ENCODE measurements around the gene TEX30.

The TEX30 gene

GRCh38 chr13:102779436-102780159, 6.0 kb upstream of the TEX30 start:
- no peak for DNase-seq (ENCODE audit: low read depth)

DNA sequence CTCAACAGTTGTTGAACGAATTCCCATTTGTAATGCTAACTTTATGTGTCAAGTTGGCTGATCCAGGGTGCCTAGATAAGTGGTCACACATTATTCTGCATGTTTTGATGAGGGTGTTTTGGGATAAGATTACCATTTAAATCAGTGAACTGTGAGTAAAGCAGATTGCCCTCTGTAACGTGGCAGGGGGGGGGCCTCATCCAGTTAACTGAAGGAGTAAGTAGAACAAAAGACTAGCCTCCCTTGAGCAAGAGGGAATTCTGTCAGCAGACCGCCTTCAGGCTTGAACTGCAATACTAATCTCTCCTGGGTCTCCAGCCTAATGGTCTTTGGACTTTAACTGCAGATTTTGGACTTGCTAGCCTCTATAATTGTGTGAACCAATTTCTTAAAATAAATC, 4.2 kb upstream of the TEX30 start:
- no peak for DNase-seq (ENCODE audit: low read depth)

- DNase-seq (ENCODE audit: low read depth): no peak
Measured at GRCh38 chr13:102776271-102776670, 2.7 kb upstream of the TEX30 start.

DNA sequence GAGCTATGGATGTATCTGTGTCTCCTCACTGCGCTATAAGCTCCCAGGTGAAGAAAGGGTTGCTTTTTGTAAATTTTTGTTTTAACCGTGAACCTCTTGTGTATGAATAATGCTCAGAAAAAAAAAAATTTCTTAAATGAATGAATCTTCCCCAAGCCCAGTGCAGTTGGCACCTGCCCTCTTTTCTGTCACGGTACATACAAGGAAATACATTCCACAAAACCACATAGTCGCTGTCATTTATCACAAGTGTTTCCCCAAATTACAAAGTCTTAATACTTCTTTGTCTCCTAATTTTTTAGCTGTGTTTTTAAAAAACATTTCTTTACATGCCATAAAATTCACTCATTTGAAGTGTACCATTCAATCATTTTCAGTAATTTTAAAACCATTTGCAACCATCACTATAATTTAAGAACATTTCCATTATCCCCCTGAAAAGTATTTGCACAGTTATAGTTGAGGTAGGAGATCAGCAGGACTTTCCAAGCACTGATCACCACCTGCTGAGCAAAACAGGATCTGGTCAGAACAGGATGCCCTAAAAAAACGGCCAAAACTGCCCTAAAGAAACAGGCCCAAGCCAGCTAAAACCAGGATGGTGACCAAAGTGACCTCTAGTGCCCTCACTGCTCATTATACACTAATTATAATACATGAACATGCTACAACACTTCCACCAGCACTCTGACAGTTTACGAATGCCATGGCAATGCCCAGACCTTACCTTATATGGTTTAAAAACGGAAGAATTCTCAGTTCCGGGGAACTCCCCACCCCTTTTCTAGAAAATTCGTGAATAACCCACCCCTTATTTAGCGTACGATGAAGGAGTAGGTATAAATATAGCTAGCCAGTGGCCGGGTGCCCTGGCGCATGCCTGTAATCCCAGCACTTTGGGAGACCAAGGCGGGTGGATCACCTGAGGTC, 1.3 kb upstream of the TEX30 start:
- DNase-seq (ENCODE audit: low read depth): no peak

- DNase-seq (ENCODE audit: low read depth): no peak
Measured at GRCh38 chr13:102774214-102774568, 605 bp upstream of the TEX30 start.

DNA sequence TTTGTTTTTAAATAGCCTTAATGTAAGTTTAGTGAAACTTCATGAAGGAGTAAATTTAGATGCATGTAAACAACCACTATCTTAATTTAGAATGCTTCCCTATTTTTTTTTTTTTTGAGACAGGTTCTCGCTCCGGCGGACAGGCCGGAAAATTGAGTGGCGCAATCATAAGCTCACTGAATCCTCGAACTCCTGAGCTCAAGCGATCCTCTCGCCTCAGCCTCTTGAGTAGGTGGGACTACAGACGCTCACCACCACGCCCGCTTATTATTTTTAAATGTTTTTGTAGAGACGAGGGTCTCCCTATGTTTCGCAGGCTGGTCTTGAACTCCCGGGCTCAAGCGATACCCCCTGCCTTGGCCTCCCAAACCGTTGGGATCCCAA, 1.6 kb downstream of the TEX30 start:
- DNase-seq (ENCODE audit: low read depth): no peak

DNA sequence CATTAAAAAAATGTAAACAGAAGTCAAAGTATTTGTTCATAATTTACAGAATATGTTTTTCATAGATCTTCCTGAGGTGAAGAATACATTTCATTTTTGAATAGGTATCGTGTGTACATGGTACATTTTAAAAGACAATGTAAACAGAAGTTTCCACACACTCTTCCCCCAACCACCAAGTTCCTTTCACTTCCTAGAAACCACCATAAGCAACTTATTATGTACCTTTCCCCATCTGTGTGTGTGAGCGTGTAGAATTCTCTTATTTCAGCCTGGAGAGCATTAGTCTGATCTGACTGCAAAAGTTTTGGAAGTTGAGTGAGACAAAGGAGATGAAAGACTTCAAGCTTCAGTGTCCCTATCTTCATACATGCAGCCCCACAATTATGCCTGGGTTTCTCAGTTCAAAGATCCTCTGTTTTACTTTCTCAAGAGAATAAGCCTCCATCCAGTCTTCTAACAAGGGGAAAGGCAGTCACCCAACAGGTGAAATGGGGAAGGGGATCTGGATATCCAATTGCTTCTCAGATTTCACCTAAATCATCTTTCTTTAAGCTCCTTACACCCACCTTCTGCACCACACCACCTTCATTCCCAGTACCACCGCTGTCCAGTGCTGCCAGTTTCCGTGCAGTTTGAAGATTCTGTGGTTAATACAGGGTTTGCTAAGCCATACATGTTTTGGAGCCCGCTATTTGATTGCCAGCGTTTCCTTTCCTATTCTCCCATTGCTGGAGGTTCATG, 2.1 kb downstream of the TEX30 start:
- peak; percentile 3 for DNase-seq (ENCODE audit: low read depth)

DNA sequence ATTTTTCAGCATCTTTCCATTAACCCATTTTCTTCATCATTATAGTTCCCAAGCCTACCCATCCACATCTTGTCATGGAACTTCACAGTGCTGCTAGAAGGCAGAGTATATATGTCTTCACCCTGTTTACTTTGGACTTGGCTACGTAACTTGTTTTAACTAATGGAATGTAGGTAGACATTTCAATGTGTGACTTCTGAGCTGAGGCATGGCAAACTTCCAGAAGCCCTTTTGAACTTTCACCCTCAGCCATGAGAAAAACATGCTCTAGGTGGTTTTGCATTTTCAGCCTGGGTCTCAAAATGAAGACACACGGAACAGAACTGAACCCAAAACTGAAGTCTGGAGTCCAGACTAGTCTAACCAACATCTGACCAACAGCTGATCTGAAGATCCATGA, 3.2 kb downstream of the TEX30 start:
- DNase-seq (ENCODE audit: low read depth): peak; percentile 40

DNA sequence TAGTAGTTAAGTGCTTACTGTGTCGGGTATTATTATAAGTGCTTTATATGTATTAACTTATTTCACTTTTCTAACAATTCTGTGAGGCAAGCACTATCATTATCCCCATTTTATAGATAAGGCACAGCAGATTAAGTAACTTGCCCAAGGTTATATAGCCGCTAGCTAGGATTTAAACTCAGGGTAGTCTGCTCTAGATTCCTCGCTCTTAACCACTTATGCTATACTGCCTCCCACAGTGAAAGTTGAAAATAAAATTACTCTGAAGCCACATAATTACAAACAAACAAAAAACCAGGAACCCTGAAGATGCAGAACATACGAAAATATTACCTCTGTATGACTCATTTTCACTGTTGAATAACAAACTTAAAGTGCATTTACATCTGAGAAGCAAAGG, 3.9 kb downstream of the TEX30 start:
- peak; percentile 17 for DNase-seq (ENCODE audit: low read depth)

- peak; percentile 6 for DNase-seq (ENCODE audit: low read depth)
Measured at GRCh38 chr13:102768909-102769308, 4.7 kb downstream of the TEX30 start.

DNA sequence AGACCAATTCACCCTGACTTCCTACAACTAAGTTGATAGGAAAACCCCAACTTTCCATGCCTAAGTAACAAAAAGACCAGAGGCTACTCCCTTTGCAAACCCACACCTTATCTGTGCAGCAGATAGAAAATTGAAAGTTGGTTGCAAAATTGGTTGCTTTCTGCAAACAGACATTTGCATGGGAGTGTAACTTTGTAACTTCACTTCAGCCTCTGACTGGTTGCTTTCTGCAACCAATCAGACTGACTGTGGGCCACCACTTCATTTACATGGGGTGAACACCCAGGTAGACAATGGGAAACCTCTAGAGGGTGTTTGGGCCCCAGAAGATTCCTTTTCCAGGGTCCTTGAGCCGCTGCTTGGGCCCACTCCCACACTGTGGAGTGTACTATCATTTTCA, 9.8 kb downstream of the TEX30 start:
- no peak for DNase-seq (ENCODE audit: low read depth)

DNA sequence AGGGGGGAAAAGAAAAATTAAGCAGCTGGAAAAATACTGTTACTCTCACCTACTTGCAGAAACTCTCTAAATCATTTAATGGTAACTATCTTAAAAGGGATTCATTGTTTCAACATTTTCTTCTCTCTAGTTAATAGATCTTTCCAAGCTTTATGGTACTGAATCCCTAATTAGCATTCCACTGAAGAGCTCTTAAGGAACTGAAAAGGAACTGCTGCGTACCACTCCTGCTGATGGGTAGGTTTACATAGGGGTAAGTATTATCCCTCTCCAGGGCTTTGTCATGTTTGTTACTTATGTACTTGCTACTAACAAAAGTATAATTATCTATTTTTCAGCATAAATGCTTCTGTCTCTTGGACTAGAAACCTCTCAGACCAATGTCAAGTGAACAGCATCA, 12.5 kb downstream of the TEX30 start:
- no peak for DNase-seq (ENCODE audit: low read depth)

GRCh38 chr13:102758842-102759241, 14.7 kb downstream of the TEX30 start:
- no peak for DNase-seq (ENCODE audit: low read depth)

- no peak for DNase-seq (ENCODE audit: low read depth)
Measured at GRCh38 chr13:102757006-102757405, 16.6 kb downstream of the TEX30 start.

- DNase-seq (ENCODE audit: low read depth): no peak
Measured at GRCh38 chr13:102751886-102752285, 21.7 kb downstream of the TEX30 start.

DNA sequence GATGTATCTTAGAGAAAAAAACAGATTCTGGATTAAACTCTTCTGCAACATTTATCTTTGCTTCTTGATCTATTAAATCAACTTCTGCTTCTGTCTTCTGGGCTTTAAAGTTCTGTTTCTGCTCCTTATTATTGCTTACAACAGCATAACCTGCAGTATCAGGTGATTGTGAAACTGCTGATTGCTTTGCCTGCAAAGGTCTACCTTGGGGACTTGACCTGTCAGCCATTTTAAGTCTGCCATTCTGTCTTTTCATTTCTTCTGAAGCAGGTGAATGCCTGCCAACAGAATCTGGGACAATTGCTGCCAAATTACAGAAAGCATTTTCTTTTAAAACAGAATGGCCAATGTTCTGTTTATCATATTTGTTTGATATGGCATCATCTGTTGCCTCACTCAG, 31.1 kb downstream of the TEX30 start:
- DNase-seq (ENCODE audit: low read depth): no peak

GRCh38 chr13:102742101-102742500, 31.5 kb downstream of the TEX30 start:
- no peak for DNase-seq (ENCODE audit: low read depth)

GRCh38 chr13:102729560-102730270, 43.9 kb downstream of the TEX30 start:
- peak; percentile 87 for DNase-seq (ENCODE audit: low read depth)

DNA sequence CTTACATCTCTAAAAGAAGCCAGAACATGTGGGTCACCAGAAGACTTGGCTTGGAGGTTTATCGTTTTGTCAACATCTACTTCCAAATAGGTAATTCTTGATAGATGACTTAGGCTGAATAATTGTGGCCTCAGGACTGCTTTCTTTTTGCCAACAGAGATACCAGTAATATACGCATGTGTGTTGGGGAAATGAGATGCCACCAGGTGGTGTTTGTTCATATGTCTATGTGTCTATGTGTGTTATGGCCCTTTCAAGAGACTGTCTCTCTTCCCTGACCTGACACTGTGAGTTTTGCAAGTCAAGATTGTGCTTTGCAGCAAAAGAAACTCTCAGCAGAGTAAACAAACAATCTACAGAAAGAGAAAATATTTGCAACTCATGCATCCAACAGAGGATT, 47.2 kb downstream of the TEX30 start:
- no peak for DNase-seq (ENCODE audit: low read depth)

DNA sequence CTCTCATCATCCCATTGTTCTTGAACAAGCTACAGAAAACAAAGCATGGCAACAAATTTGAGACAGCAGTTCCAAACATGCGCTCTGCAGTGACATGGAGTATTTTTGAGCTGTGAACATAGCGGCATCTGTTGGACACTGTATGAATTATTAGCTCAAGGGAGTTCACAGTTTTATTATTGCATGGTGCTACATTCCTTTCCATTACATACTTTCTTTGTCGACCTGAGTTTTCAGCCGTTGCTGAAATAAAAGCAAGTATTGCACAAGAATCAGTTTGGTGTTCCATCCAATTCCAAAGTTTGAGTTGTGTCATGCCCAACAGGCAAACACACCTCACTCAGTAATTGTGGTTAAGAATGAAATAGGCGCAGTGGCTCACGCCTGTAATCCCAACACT, 48.7 kb downstream of the TEX30 start:
- DNase-seq (ENCODE audit: low read depth): peak; percentile 70

GRCh38 chr13:102721800-102722231, 51.8 kb downstream of the TEX30 start:
- peak; percentile 55 for DNase-seq (ENCODE audit: low read depth)

DNA sequence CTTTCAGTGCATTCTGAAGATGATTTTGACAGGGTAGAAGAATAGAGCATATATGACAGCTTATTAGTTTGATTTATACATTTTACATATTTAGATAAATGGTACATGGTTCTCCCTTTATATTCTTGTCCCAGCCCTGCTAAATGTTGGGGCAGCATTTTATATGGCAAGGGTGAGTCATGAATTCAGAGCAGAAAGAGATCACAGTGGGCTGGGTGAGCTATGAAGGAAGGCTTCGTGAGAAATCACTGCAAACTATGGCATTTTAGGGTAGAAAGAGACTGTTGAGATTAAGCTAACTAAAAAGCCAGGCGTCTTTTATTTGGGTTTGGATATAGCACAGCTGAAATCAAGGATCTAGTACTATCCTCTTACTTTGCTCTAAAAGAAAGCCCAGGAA, 54.8 kb downstream of the TEX30 start:
- DNase-seq (ENCODE audit: low read depth): no peak
